Measurements from ENCODE around the gene PSMF1.
A peak's percentile ranks its signal among the peaks of the same experiment; 100 is the strongest.

The PSMF1 gene

GRCh38 chr20:1107176-1107575 lies 11.2 kb upstream of the PSMF1 start:
- DNase-seq (ENCODE audit: low spot score) (no peak), ATAC-seq (ENCODE audit: low read depth) (no peak)
- no peak overlapping the region for H3K27ac ChIP-seq (ENCODE audit: poor library complexity, severe bottlenecking)
- H3K4me1 ChIP-seq (ENCODE audit: insufficient read depth, poor library complexity, severe bottlenecking): no peaks in the 10 kb centered on the region
- no peaks in the 10 kb centered on the region for H3K27me3 ChIP-seq (ENCODE audit: insufficient read depth, poor library complexity, severe bottlenecking)
- peaks cover 5% of the 10 kb centered on the region for H3K9me3 ChIP-seq (ENCODE audit: severe bottlenecking)
- H3K4me3 ChIP-seq (ENCODE audit: severe bottlenecking): no peak overlapping the region
- no peaks in the 10 kb centered on the region for H3K36me3 ChIP-seq (ENCODE audit: low read depth)
- no peak for TF ChIP-seq CTCF (IDR thresholded peaks at IDR 0.05; ENCODE audit: poor library complexity, severe bottlenecking)

GRCh38 chr20:1108437-1108920 lies 9.9 kb upstream of the PSMF1 start:
- no peak for DNase-seq (ENCODE audit: low spot score)
- Histone ChIP-seq H3K9me3 (ENCODE audit: severe bottlenecking) (no peaks in the 10 kb centered on the region), H3K36me3 (ENCODE audit: low read depth) (no peaks in the 10 kb centered on the region), H3K4me1 (ENCODE audit: insufficient read depth, poor library complexity, severe bottlenecking) (no peaks in the 10 kb centered on the region), H3K4me3 (ENCODE audit: severe bottlenecking) (no peak overlapping the region), H3K27me3 (ENCODE audit: insufficient read depth, poor library complexity, severe bottlenecking) (no peaks in the 10 kb centered on the region), H3K27ac (ENCODE audit: poor library complexity, severe bottlenecking) (no peak overlapping the region)
- TF ChIP-seq CTCF (IDR thresholded peaks at IDR 0.05; ENCODE audit: poor library complexity, severe bottlenecking): peak; percentile 84
- ATAC-seq (ENCODE audit: low read depth): peak; percentile 74

GRCh38 chr20:1112908-1113307 lies 5.5 kb upstream of the PSMF1 start:
- ATAC-seq (ENCODE audit: low read depth) (no peak), DNase-seq (ENCODE audit: low spot score) (no peak)
- Histone ChIP-seq H3K27ac (ENCODE audit: poor library complexity, severe bottlenecking) (no peak overlapping the region), H3K9me3 (ENCODE audit: severe bottlenecking) (no peaks in the 10 kb centered on the region), H3K4me1 (ENCODE audit: insufficient read depth, poor library complexity, severe bottlenecking) (no peaks in the 10 kb centered on the region), H3K4me3 (ENCODE audit: severe bottlenecking) (no peak overlapping the region), H3K36me3 (ENCODE audit: low read depth) (no peaks in the 10 kb centered on the region), H3K27me3 (ENCODE audit: insufficient read depth, poor library complexity, severe bottlenecking) (no peaks in the 10 kb centered on the region)
- no peak for TF ChIP-seq CTCF (IDR thresholded peaks at IDR 0.05; ENCODE audit: poor library complexity, severe bottlenecking)

GRCh38 chr20:1118004-1118335 lies 432 bp upstream of the PSMF1 start:
- H3K4me3 ChIP-seq (ENCODE audit: severe bottlenecking): peak overlapping the region; percentile 62
- peak overlapping the region; percentile 34 for H3K27ac ChIP-seq (ENCODE audit: poor library complexity, severe bottlenecking)
- no peak for TF ChIP-seq CTCF (IDR thresholded peaks at IDR 0.05; ENCODE audit: poor library complexity, severe bottlenecking)
- peaks cover 33% of the 10 kb centered on the region for H3K4me1 ChIP-seq (ENCODE audit: insufficient read depth, poor library complexity, severe bottlenecking)
- H3K27me3 ChIP-seq (ENCODE audit: insufficient read depth, poor library complexity, severe bottlenecking): no peaks in the 10 kb centered on the region
- no peaks in the 10 kb centered on the region for H3K9me3 ChIP-seq (ENCODE audit: severe bottlenecking)
- ATAC-seq (ENCODE audit: low read depth) (no peak), DNase-seq (ENCODE audit: low spot score) (no peak)
- peaks cover 30% of the 10 kb centered on the region for H3K36me3 ChIP-seq (ENCODE audit: low read depth)

- H3K9me3 ChIP-seq (ENCODE audit: severe bottlenecking): no peaks in the 10 kb centered on the region
- H3K4me1 ChIP-seq (ENCODE audit: insufficient read depth, poor library complexity, severe bottlenecking): peaks cover 37% of the 10 kb centered on the region
- H3K27ac ChIP-seq (ENCODE audit: poor library complexity, severe bottlenecking): peak overlapping the region; percentile 34
- ATAC-seq (ENCODE audit: low read depth) (peak; percentile 3), DNase-seq (ENCODE audit: low spot score) (no peak)
- no peak for TF ChIP-seq CTCF (IDR thresholded peaks at IDR 0.05; ENCODE audit: poor library complexity, severe bottlenecking)
- H3K36me3 ChIP-seq (ENCODE audit: low read depth): peaks cover 42% of the 10 kb centered on the region
- H3K4me3 ChIP-seq (ENCODE audit: severe bottlenecking): peak overlapping the region; percentile 62
- H3K27me3 ChIP-seq (ENCODE audit: insufficient read depth, poor library complexity, severe bottlenecking): no peaks in the 10 kb centered on the region
Measured at GRCh38 chr20:1119128-1119505, 715 bp downstream of the PSMF1 start.
